HG02623 (cell line): ENCODE results near the gene APC2.
"Not testable (repeated sequence)": the region's sequence is repeated elsewhere in the genome, so short reads cannot be mapped to it uniquely, and the experiment has no call there.

Experiments
- ATAC-seq: cut with Tn5 transposase; IDR thresholded peaks from one replicate; pipeline ENCODE4 v1.9.1; 2021; ENCODE audit warnings: moderate library complexity; ENCODE audit not compliant: unreplicated experiment

Gene APC2

DNA sequence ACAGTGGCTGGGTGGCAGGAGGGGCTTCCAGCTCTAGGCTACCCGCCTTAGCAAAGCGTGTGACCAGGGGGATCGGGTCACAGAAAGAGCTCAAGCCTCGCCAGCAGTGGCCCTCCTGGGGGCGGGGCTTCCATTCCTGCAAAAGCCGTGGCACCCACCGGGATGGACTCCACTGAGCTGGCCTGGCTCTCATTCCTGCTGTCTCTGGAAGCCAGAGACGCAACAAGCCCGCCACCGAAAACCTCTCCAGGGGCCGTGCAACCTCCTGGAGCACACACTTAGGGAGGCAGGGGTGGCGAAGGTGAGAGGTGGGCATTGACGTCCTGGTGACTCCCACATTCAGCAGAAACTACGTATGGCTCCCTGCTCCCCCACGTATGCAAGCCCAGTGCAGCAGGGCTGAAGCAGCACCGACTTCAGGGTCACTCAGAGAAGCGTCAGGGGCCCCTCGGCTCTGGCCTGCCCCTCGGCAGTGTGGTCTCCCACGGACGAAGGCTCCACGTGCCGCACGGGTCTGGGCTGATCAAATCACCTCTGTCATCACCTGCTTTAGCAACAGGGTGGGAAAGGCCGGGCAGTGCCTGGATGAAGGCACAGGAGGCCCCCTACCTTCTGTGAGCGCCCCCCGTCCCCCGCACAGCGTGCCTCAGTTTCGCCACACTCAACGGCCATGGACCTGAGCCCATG lies 26.0 kb downstream of the APC2 start:
- ATAC-seq = no peak

GRCh38 chr19:1477056-1477455 lies 27.1 kb downstream of the APC2 start:
- ATAC-seq = not testable (repeated sequence)

- ATAC-seq = peak; percentile 79
Observed at GRCh38 chr19:1478934-1479707, 29.2 kb downstream of the APC2 start, which contains the start of gene C19orf25. Gene C19orf25, minus strand, starts transcription at chr19:1479215. Its CDS starts 312 bp downstream, at chr19:1478903.

- ATAC-seq = no peak
Observed at GRCh38 chr19:1481224-1481892, 31.4 kb downstream of the APC2 start.

DNA sequence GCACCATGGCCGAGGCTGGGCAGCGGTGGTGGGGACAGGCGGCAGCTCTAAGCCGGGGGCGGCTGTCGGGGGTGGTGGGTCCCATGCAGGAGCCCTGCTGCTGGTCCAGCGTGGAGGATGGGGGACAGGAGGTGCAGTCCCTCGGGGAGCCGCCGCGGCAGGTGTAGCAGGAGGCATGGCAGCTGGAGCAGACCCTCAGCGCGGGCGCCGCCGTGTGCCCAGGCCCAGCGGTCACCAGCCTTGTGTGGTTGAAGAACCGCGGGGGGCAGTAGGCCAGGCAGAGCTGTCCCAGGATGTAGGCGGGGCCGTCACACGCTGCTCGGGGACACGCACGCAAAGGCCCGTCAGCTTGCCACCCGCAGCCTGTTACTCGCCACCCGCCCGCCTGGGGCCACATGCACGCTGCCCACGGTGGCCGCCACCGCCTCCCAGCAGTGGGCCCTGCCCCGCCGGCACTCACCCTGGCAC lies 32.0 kb downstream of the APC2 start:
- ATAC-seq = no peak

- no peak for ATAC-seq
Observed at GRCh38 chr19:1482361-1483130, 32.6 kb downstream of the APC2 start.

DNA sequence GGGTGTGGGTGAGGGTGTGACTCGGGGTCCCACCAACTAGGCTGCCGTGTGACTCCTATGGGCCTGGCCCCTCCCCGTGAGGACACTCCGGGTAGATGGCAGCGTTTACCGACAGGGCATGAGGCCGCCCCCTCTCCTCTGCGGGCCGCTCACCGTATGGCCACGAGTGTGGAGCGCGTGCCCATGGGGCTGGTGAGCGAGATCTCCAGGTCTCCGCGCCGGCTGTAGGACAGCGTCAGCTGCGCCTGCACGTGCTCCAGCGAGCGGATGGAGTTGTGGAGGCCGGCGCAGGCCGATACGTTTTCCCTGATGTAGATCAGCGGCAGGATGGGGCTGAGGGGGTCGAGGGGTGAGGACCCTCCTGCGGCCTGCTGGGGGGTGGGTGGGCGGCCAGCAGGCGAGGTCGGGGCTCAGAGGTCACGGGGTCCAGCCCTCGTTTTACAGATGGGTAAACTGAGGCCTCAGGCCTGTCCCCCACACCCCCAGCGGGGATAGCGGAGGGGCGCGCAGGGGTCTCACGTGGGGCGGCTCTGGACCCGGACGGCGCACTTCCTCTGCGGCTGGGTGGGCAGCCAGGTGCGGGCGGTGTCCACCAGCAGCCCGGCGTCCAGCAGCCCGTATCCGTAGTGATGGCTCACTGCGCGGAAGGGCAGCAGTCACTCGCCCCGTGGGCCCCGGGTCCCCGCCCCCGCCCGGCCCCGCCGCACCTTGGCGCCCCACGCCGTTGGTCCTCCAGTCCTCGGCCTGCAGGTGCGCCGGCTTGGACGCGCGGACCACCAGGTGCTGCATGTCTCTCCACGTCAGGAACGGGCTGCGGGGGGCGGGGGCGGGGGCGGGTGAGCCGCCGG lies 33.4 kb downstream of the APC2 start:
- ATAC-seq = no peak

DNA sequence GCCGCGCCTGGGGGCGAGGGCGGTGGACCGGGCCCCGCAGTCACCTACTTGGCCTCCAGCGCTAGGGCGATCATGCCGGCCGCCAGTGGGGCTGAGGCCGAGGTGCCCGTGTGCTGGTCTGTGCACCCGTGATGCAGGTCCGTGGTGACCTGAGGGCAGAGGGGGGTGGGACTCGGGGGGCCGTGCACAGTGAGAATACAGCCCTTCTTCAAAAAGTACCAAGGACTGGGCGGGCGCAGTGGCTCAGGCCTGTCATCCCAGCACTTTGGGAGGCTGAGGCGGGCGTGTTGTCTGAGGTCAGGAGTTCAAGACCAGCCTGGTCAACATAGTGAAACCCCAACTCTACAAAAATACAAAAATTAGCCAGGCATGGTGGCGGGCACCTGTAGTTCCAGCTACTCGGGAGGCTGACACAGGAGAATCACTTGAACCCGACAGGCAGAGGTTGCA lies 34.1 kb downstream of the APC2 start:
- no peak for ATAC-seq

- ATAC-seq = no peak
Observed at GRCh38 chr19:1486720-1487575, 37.0 kb downstream of the APC2 start.

DNA sequence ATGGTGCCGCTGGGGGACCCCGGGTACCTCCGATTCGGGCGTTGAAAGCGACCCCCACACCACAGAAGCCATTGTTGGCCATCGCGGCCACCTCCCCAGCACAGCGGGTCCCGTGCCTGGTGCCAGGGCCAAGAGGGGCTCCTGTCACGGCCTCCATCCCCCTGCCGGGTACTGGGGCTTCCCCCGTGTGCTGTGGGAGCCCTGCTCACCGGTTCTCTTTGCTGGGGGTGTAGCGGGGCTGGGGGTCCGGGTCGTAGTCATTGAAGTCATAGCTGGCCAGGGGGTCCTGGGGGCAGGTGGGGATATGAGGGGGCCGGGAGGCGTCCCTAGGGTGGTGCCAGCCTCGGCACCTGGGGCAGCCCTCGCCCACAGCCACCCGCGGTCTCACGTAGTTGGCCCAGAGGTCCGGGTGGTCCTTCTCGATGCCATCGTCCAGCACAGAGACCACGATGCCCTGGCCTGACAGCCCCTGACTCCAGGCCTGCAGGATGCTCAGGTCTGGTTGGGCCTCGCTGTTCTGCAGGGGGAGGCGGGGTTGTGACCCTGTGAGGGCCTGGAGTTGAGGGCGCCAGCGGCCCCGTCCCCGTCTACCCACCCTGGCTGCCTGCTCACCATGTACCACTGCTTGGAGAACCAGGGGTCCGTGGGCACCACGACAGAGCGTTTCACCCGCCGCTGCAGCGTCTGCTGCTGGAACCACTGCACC lies 37.8 kb downstream of the APC2 start:
- ATAC-seq = no peak

- ATAC-seq = no peak
Observed at GRCh38 chr19:1488282-1488601, 38.3 kb downstream of the APC2 start.

- no peak for ATAC-seq
Observed at GRCh38 chr19:1489463-1490310, 39.8 kb downstream of the APC2 start.

- ATAC-seq = peak; percentile 76
Observed at GRCh38 chr19:1490311-1491113, 40.6 kb downstream of the APC2 start, which contains the start of gene PCSK4. Gene PCSK4, minus strand, starts transcription at chr19:1490350. Its CDS starts 4 bp downstream, at chr19:1490346.

DNA sequence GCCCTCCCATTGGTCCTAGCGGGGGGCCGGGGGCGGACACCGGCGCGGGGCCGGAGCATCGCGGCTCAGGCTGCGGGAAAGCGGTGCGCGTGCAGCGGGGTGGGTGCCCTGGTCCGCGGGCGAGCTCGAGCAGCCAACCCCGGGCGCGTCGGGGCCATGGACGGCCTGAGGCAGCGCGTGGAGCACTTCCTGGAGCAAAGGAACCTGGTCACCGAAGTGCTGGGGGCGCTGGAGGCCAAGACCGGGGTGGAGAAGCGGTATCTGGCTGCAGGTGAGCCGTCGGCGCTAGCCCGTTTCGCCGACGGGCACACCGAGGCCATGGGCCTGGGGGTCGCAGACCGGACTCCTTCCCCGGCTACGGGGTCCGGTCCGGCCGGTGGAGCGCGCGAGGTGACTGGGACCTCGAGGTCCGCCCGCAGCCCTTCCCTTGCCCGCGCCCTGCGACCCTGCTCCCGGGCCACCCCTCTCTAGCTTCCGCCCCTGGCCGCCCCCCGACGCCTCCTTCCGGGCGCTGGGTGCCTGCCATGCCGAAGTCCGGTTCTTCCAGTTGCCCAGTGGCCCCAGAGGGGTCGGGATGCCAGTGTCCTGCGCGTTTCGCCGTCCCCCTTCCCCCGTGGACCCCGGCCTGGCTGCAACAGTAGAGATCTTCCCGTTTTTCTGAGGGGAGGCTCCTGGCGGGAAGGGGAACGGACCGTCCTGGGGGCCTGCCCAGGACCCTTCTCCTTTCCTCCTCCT lies 41.4 kb downstream of the APC2 start, which contains the start of gene REEP6:
TSS of gene REEP6 (plus strand) at position 68 of the 735 bp plus-strand sequence. CDS start at position 157, 89 bp downstream.
- no peak for ATAC-seq

DNA sequence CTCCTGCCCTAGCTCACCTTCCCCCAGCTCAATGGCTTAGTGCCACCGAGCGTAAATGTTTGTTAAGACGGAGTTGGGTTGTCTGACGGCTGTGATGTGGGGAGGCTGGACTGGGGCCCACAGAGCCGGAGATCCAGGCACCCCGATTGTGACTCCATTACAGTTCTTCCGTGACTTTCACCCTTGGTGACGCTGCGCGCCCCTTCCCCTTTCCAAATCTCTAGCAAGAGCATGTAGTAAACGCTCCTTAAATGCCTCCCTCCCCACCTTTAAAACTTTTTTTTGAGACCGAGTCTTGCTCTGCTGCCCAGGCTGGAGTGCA lies 41.9 kb downstream of the APC2 start:
- ATAC-seq = no peak

DNA sequence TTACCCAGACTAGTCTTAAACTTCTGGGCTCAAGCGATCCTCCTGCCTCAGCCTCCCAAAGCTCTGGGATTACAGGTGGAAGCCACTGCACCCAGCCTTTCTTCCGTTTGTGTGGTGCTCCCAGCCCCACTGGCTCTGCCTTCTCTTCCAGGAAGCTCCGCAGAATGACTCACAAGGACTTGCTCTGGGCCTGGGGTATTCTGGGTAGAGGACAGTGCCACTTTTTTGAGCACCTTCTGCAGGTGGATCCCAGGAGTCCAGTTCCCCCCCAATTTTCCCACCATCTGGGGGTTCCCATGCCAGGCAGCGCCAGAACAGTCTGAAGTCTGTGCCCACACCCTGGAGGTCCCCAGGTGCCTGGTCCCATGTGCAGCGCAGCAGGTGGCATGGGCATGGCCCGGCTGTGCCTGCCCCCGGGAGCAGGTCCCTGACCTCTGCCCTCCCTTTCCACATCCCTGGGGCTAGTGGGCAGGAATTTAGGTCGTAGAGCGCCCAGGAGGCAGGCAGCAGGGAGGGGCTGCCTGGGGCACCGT lies 42.6 kb downstream of the APC2 start:
- ATAC-seq = no peak
